Endothelial cell of umbilical vein (primary cell): ENCODE data around the gene TOM1L2. TPM values are rescaled to one million over a fixed set of nuclear protein-coding genes. Genes with fewer than 3 reads are reported as not detected.
"Not testable (repeated sequence)": the region's sequence is repeated elsewhere in the genome, so short reads cannot be mapped to it uniquely, and the experiment has no call there.

Experiments used
- BruUV-seq: library from RNA; stranded (reverse); fragments of 400-500 nt; replicated peaks from 2 replicates; lab custom pipeline; 2021; lab: Mats Ljungman, UMichigan
- CTCF ChIA-PET: fragments of 300-600, 350-600 bp; sonication (Branson Sonifier 250); formaldehyde crosslinking; loops from one replicate; lab custom pipeline; 2021; ENCODE audit warnings: antibody characterized with exemption, inconsistent platforms; lab: Charles Lee
- POLR2A ChIA-PET: fragments of 300-600, 350-600 bp; sonication (Branson Sonifier 250); formaldehyde crosslinking; loops from one replicate; lab custom pipeline; 2021; ENCODE audit warnings: antibody characterized with exemption, inconsistent platforms; lab: Charles Lee
- DNase-seq: peaks from one replicate; pipeline ENCODE4 v3.0.0-alpha.2; 2011; ENCODE audit warnings: low read depth, low spot score
- FAIRE-seq: peaks from 2 replicates; lab custom pipeline; 2011; peaks lifted over from hg19 to GRCh38; lab: Jason Lieb, UNC
- H2AFZ ChIP-seq: 2 replicates; pipeline ENCODE4 v1.6.0; 2012; ENCODE audit warnings: low read depth, low read length, control low read depth, inconsistent platforms
- H3K27ac ChIP-seq: 2 replicates; pipeline ENCODE4 v1.5.1; 2011; ENCODE audit warnings: low read depth, mild to moderate bottlenecking, control low read depth, low read length, moderate library complexity; ENCODE audit not compliant: insufficient read depth
- H3K27me3 ChIP-seq, 2 experiments: 2 replicates each; pipeline versions ENCODE4 v1.6.0 to v1.6.1; 2011; ENCODE audit warnings: low read length in 2 of 2, mixed read lengths in 1 of 2; ENCODE audit not compliant: control insufficient read depth in 2 of 2, insufficient read depth in 2 of 2
- H3K36me3 ChIP-seq, 2 experiments: 2 replicates in 1 of 2; 3 replicates in 1 of 2; pipeline ENCODE4 v1.5.1; 2011; ENCODE audit warnings: low read length in 2 of 2, mild to moderate bottlenecking in 1 of 2, moderate library complexity in 1 of 2; ENCODE audit not compliant: control insufficient read depth in 2 of 2, insufficient read depth in 2 of 2; ENCODE audit errors: extremely low read depth in 1 of 2
- H3K4me1 ChIP-seq: 3 replicates; pipeline ENCODE4 v1.5.1; 2011; ENCODE audit warnings: mild to moderate bottlenecking, low read length; ENCODE audit not compliant: control insufficient read depth, insufficient read depth; ENCODE audit errors: extremely low read depth
- H3K4me2 ChIP-seq: 2 replicates; pipeline ENCODE4 v1.6.1; 2011; ENCODE audit warnings: low read length, control low read depth, mixed read lengths; ENCODE audit not compliant: insufficient read depth
- H3K4me3 ChIP-seq, 3 experiments: fragments of 200-600 bp in 1 of 3; sonication (generic), shearing (Covaris generic) in 1 of 3; replicated peaks in 1 of 3; 2 replicates each; pipeline ENCODE4 v1.5.1; 2011 to 2016; ENCODE audit warnings: control low read depth in 3 of 3, low read length in 3 of 3, mild to moderate bottlenecking in 2 of 3, inconsistent platforms in 1 of 3, low read depth in 1 of 3, moderate library complexity in 1 of 3; ENCODE audit not compliant: insufficient read depth in 1 of 3
- H3K79me2 ChIP-seq: 2 replicates; pipeline ENCODE4 v1.6.0; 2012; ENCODE audit warnings: low read length, inconsistent platforms; ENCODE audit not compliant: control insufficient read depth, insufficient read depth
- H3K9ac ChIP-seq: replicated peaks from 2 replicates; pipeline ENCODE3; 2011; ENCODE audit warnings: low read length, control low read depth; ENCODE audit not compliant: insufficient read depth; ENCODE audit errors: extremely low read depth
- H3K9me1 ChIP-seq: replicated peaks from 3 replicates; pipeline ENCODE4 v1.6.0; 2011; ENCODE audit warnings: mild to moderate bottlenecking, low read length; ENCODE audit not compliant: control insufficient read depth, insufficient read depth; ENCODE audit errors: extremely low read depth
- H3K9me3 ChIP-seq: replicated peaks from 2 replicates; pipeline ENCODE4 v1.5.1; 2012; ENCODE audit warnings: low read length, inconsistent platforms; ENCODE audit not compliant: control insufficient read depth, insufficient read depth
- H4K20me1 ChIP-seq: replicated peaks from 2 replicates; pipeline ENCODE3; 2011; ENCODE audit warnings: mild to moderate bottlenecking, low read length; ENCODE audit not compliant: control insufficient read depth, insufficient read depth; ENCODE audit errors: extremely low read depth
- EZH2 ChIP-seq: IDR thresholded peaks from 2 replicates; pipeline ENCODE4 v1.6.1; 2012; ENCODE audit warnings: borderline replicate concordance, low read depth, mild to moderate bottlenecking, moderate library complexity, low read length, inconsistent platforms; ENCODE audit not compliant: severe bottlenecking
- FOS ChIP-seq: IDR thresholded peaks from 2 replicates; pipeline ENCODE4 v1.6.1; 2011; ENCODE audit warnings: mild to moderate bottlenecking, low read length, moderate library complexity, borderline replicate concordance; ENCODE audit not compliant: insufficient read depth
- JUN ChIP-seq: IDR thresholded peaks from 2 replicates; pipeline ENCODE4 v1.6.1; 2011; ENCODE audit warnings: borderline replicate concordance, low read depth; ENCODE audit not compliant: insufficient read length, insufficient read depth
- dilution Hi-C: fragments of 300-500 bp; cut with MboI; formaldehyde crosslinking; loops from one replicate; pipeline ENCODE4 v1.15.0; 2019; ENCODE audit warnings: low sequenced_read_pairs; ENCODE audit not compliant: extremely low pct_ligation_motif_present
- intact Hi-C: fragments of 100-400 bp; cut with micrococcal nuclease; formaldehyde crosslinking; loops from one replicate; pipeline ENCODE4 v1.10.0; 2022
- polyA plus RNA-seq, 4 experiments: library from polyadenylated mRNA; depleted of rRNA in 3 of 4; stranded (reverse) in 3 of 4; unstranded in 1 of 4; fragments of >200 nt; gene quantifications; 2 replicates each; pipeline versions ENCODE4 v1.2.1 to v1.2.3, GENCODE V29; 2011 to 2012; ENCODE audit warnings: missing spikeins in 1 of 4
- total RNA-seq: library from RNA; stranded (reverse); gene quantifications from 2 replicates; pipeline ENCODE4 v1.2.3, GENCODE V29; 2021

TOM1L2 gene
- total and polyA plus RNA-seq, 2 donors (not counting 3 experiments of a cell fraction or from before 2014, with no cell fraction given), result 31.7 to 37.6 TPM

GRCh38 chr17:17913695-17914332 is 58.4 kb downstream of the TOM1L2 start:
- no peaks in the 10 kb centered on the region for H3K27me3 ChIP-seq
- H3K4me2 ChIP-seq, result peak overlapping the region; percentile 2
- ChIA-PET CTCF (interaction anchor here (1.5 to 7.0 kb wide), 2 partner anchors 13 to 24 kb away, joined by 7 to 175 read pairs; no protein-coding TSS in a partner anchor), POLR2A (interaction anchor here (0.5 kb wide), 1 partner anchor 59 kb away, joined by 5 read pairs; no protein-coding TSS in a partner anchor)
- dilution Hi-C loops, result no loop called here
- H4K20me1 ChIP-seq, result no peaks in the 10 kb centered on the region
- peaks cover 11% of the 10 kb centered on the region for H3K4me1 ChIP-seq
- no peaks in the 10 kb centered on the region for H3K9me3 ChIP-seq
- no peak overlapping the region for H2AFZ ChIP-seq
- H3K36me3 ChIP-seq, result no peaks in the 10 kb centered on the region
- DNase-seq (peak; percentile 83), FAIRE-seq (peak; percentile 94)
- no peaks in the 10 kb centered on the region for H3K9me1 ChIP-seq
- no peaks in the 10 kb centered on the region for H3K79me2 ChIP-seq
- BruUV-seq, result no TSS peak
- TF ChIP-seq FOS (peak; percentile 80), EZH2 (no peak), JUN (peak; percentile 55)
- H3K9ac ChIP-seq, result no peak overlapping the region
- H3K4me3 ChIP-seq, result no peak overlapping the region
- intact Hi-C loops, result loop anchor here (2.0 to 10.0 kb wide), 2 partner anchors 13 to 419 kb away; partner anchors contain the start of gene RASD1
- no peak overlapping the region for H3K27ac ChIP-seq

DNA sequence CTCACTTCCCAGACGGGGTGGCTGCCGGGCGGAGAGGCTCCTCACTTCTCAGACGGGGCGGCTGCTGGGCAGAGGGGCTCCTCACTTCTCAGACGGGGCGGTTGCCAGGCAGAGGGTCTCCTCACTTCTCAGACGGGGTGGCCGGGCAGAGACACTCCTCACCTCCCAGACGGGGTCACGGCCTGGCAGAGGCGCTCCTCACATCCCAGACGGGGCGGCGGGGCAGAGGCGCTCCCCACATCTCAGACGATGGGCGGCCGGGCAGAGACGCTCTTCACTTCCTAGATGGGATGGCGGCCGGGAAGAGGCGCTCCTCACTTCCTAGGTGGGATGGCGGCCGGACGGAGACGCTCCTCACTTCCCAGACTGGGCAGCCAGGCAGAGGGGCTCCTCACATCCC is 59.9 kb downstream of the TOM1L2 start:
- H2AFZ ChIP-seq, POLR2A ChIA-PET, FAIRE-seq, CTCF ChIA-PET, H3K4me3 ChIP-seq, H3K27ac ChIP-seq, dilution Hi-C loops, H3K27me3 ChIP-seq, H3K9ac ChIP-seq, H3K36me3 ChIP-seq, H3K4me2 ChIP-seq, H4K20me1 ChIP-seq, DNase-seq, H3K9me1 ChIP-seq, BruUV-seq, H3K9me3 ChIP-seq, H3K79me2 ChIP-seq: not testable (repeated sequence)
- peaks cover 13% of the 10 kb centered on the region for H3K4me1 ChIP-seq
- intact Hi-C loops, result loop anchor here (10.0 kb wide), 1 partner anchor 418 kb away; the partner anchor contains the start of gene RASD1
